Measurements from ENCODE around the gene IAH1.

DNA sequence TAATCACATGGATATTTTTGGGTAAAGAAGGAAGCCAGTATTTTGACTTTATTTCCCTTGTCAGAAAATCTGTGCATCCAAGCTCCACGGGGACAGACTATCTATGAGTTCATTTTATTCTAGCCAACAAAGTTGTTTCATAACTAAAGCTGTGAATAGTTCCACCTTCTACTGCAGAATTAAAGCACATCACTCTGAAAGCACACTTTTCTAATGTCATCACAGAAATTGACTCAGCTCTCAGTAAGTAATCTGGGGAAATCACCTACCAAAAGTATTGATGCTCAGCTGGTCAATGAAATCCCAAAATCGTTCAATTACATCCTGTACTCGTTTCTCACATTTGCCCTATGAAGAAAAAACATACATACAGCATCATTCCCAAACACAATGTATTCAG lies 19.1 kb downstream of the IAH1 start:
- TF ChIP-seq, protein P1, sequence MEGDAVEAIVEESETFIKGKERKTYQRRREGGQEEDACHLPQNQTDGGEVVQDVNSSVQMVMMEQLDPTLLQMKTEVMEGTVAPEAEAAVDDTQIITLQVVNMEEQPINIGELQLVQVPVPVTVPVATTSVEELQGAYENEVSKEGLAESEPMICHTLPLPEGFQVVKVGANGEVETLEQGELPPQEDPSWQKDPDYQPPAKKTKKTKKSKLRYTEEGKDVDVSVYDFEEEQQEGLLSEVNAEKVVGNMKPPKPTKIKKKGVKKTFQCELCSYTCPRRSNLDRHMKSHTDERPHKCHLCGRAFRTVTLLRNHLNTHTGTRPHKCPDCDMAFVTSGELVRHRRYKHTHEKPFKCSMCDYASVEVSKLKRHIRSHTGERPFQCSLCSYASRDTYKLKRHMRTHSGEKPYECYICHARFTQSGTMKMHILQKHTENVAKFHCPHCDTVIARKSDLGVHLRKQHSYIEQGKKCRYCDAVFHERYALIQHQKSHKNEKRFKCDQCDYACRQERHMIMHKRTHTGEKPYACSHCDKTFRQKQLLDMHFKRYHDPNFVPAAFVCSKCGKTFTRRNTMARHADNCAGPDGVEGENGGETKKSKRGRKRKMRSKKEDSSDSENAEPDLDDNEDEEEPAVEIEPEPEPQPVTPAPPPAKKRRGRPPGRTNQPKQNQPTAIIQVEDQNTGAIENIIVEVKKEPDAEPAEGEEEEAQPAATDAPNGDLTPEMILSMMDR (IDR thresholded peaks at IDR 0.05), result no peak
- TF ChIP-seq POLR2A (IDR thresholded peaks at IDR 0.05), result no peak
